K562 (cell line): ENCODE data around the gene USP24. TPM values are rescaled to one million over a fixed set of nuclear protein-coding genes. Genes with fewer than 3 reads are reported as not detected.
A peak's percentile ranks its signal among the peaks of the same experiment; 100 is the strongest.

ENCODE experiments used
- ATAC-seq: fragments of 200-7000 bp; cut with Tn5 transposase; 3 replicates; pipeline ENCODE4 v1.9.1; 2020; ENCODE audit warnings: moderate library complexity
- BruUV-seq: library from RNA; stranded (reverse); fragments of 400-500 nt; replicated peaks from 2 replicates; lab custom pipeline; 2021; lab: Mats Ljungman, UMichigan
- CTCF ChIA-PET: fragments of 300-600 bp; formaldehyde crosslinking; extraction: SDS; loops from one replicate; lab custom pipeline; 2021; ENCODE audit warnings: low intra/inter-chr PET ratio; lab: Yijun Ruan, JAX
- POLR2A ChIA-PET: fragments of 300-600, 350-650 bp; sonication (Branson Sonifier 250); formaldehyde crosslinking; extraction: SDS; loops from one replicate; lab custom pipeline; 2021; ENCODE audit warnings: antibody characterized with exemption, inconsistent platforms; lab: Yijun Ruan, JAX
- DNase-seq, 4 experiments: peaks; one replicate each; pipeline versions ENCODE4 v3.0.0 to v3.0.0-alpha.2; 2011 to 2018; ENCODE audit warnings: low spot score in 3 of 4, mixed read lengths in 3 of 4; ENCODE audit errors: extremely low read depth in 1 of 4
- FAIRE-seq: peaks from 2 replicates; lab custom pipeline; 2011; peaks lifted over from hg19 to GRCh38; lab: Jason Lieb, UNC
- H2AFZ ChIP-seq: 2 replicates; pipeline ENCODE4 v1.6.0; 2011; ENCODE audit warnings: low read depth, low read length, control low read depth, inconsistent platforms
- H3K27ac ChIP-seq: fragments of 200-600 bp; 3 replicates; pipeline ENCODE4 v1.8.0; 2011; ENCODE audit warnings: low read depth, mild to moderate bottlenecking, control low read depth, inconsistent platforms, low read length, moderate library complexity, mixed read lengths; ENCODE audit errors: extremely low read depth
- H3K27me3 ChIP-seq, 2 experiments: fragments of 300-600 bp in 1 of 2; 2 replicates in 1 of 2; 3 replicates in 1 of 2; pipeline versions ENCODE4 v1.6.0 to v1.8.0; 2011; ENCODE audit warnings: inconsistent platforms in 2 of 2, low read length in 2 of 2, mild to moderate bottlenecking in 1 of 2, mixed read lengths in 1 of 2, moderate library complexity in 1 of 2; ENCODE audit not compliant: control insufficient read depth in 2 of 2, insufficient read depth in 2 of 2
- H3K36me3 ChIP-seq: fragments of 300-600 bp; 3 replicates; pipeline ENCODE4 v1.8.0; 2011; ENCODE audit warnings: mild to moderate bottlenecking, low read length, inconsistent platforms; ENCODE audit not compliant: control insufficient read depth, insufficient read depth
- H3K4me1 ChIP-seq, 2 experiments: fragments of 200-600 bp in 1 of 2; replicated peaks in 1 of 2; 2 replicates in 1 of 2; 3 replicates in 1 of 2; pipeline versions ENCODE4 v1.5.1 to v1.8.0; 2011; ENCODE audit warnings: inconsistent platforms in 2 of 2, low read length in 2 of 2, mild to moderate bottlenecking in 1 of 2, mixed read lengths in 1 of 2, moderate library complexity in 1 of 2; ENCODE audit not compliant: control insufficient read depth in 2 of 2, insufficient read depth in 2 of 2
- H3K4me2 ChIP-seq: 2 replicates; pipeline ENCODE4 v1.6.1; 2011; ENCODE audit warnings: low read length, control low read depth, inconsistent platforms, mixed read lengths; ENCODE audit not compliant: insufficient read depth
- H3K4me3 ChIP-seq: fragments of 200-600 bp; sonication (generic), shearing (Covaris generic); 2 replicates; pipeline ENCODE4 v1.5.1; 2016; ENCODE audit warnings: control low read depth, inconsistent platforms
- H3K79me2 ChIP-seq: fragments of 200-600 bp; 3 replicates; pipeline ENCODE4 v1.8.0; 2011; ENCODE audit warnings: low read length, inconsistent platforms; ENCODE audit not compliant: control insufficient read depth, insufficient read depth
- H3K9ac ChIP-seq, 2 experiments: 2 replicates each; pipeline versions ENCODE4 v1.6.0 to v1.6.1; 2011; ENCODE audit warnings: low read depth in 2 of 2, low read length in 2 of 2, control low read depth in 1 of 2, inconsistent platforms in 1 of 2, mild to moderate bottlenecking in 1 of 2, mixed read lengths in 1 of 2; ENCODE audit not compliant: insufficient read depth in 1 of 2
- H3K9me1 ChIP-seq: one replicate; pipeline ENCODE4 v1.6.0; 2011; ENCODE audit warnings: inconsistent platforms, mild to moderate bottlenecking, low read length, moderate library complexity; ENCODE audit not compliant: control insufficient read depth, insufficient read depth
- H3K9me3 ChIP-seq: replicated peaks from 2 replicates; pipeline ENCODE4 v1.5.1; 2011; ENCODE audit warnings: low read depth, low read length, inconsistent platforms; ENCODE audit not compliant: control insufficient read depth, insufficient read depth
- H4K20me1 ChIP-seq: replicated peaks from 2 replicates; pipeline ENCODE4 v1.6.1; 2011; ENCODE audit warnings: low read length, inconsistent platforms, mixed read lengths; ENCODE audit not compliant: control insufficient read depth, insufficient read depth
- BRD4 ChIP-seq: fragments of 200-600 bp; sonication (generic); IDR thresholded peaks from 2 replicates; pipeline ENCODE4 v1.6.1; 2017; ENCODE audit warnings: inconsistent platforms
- CBX3 ChIP-seq, 2 experiments: IDR thresholded peaks; 1 replicate in 1 of 2; 2 replicates in 1 of 2; pipeline ENCODE4 v1.6.1; 2012; ENCODE audit warnings: inconsistent platforms in 2 of 2, low read length in 2 of 2, borderline replicate concordance in 1 of 2, control low read depth in 1 of 2
- CBX8 ChIP-seq: fragments of 200-600 bp; sonication (generic); IDR thresholded peaks from 2 replicates; pipeline ENCODE4 v1.6.1; 2012; ENCODE audit warnings: borderline replicate concordance, mixed run types, low read depth, mild to moderate bottlenecking, moderate library complexity, mixed read lengths, low read length, control low read depth, inconsistent platforms; ENCODE audit not compliant: poor library complexity, severe bottlenecking; ENCODE audit errors: extremely low read depth
- CREM ChIP-seq: IDR thresholded peaks from 2 replicates; pipeline ENCODE4 v1.6.1; 2014; ENCODE audit warnings: antibody characterized with exemption, low read depth
- EP400 ChIP-seq: fragments of 450-650 bp; IDR thresholded peaks from 2 replicates; pipeline ENCODE4 v1.6.1; 2017; ENCODE audit warnings: antibody characterized with exemption, mild to moderate bottlenecking, moderate library complexity
- HNRNPK ChIP-seq: fragments of 200-400 bp; formaldehyde crosslinking; IDR thresholded peaks from one replicate; pipeline ENCODE4 v1.6.1; 2018; ENCODE audit warnings: mild to moderate bottlenecking, low read depth, low read length; ENCODE audit not compliant: poor library complexity, severe bottlenecking
- JUND ChIP-seq, 2 experiments: IDR thresholded peaks; 2 replicates in 1 of 2; 3 replicates in 1 of 2; pipeline ENCODE4 v1.6.1; 2011; ENCODE audit warnings: borderline replicate concordance in 2 of 2, low read depth in 2 of 2, low read length in 2 of 2, improper control_type of control experiment in 1 of 2, missing biosample characterization in 1 of 2, missing genetic modification characterization in 1 of 2, missing genetic modification reagents in 1 of 2
- MAZ ChIP-seq, 2 experiments: fragments of 450-650 bp in 1 of 2; sonication (generic) in 1 of 2; formaldehyde crosslinking; IDR thresholded peaks in 1 of 2; conservative IDR thresholded peaks in 1 of 2; 2 replicates each; pipeline versions ENCODE4 v1.4.0 to v1.5.0; 2020; ENCODE audit warnings: mild to moderate bottlenecking in 1 of 2, missing genetic modification reagents in 1 of 2
- PHF8 ChIP-seq: fragments of 200-600 bp; sonication (generic); IDR thresholded peaks from 2 replicates; pipeline ENCODE4 v1.6.1; 2012; ENCODE audit warnings: mixed run types, mild to moderate bottlenecking, inconsistent platforms, low read length, moderate library complexity, borderline replicate concordance
- PYGO2 ChIP-seq: fragments of 450-650 bp; IDR thresholded peaks from 2 replicates; pipeline ENCODE4 v1.6.1; 2016; ENCODE audit warnings: mild to moderate bottlenecking, missing genetic modification characterization, moderate library complexity, missing compliant biosample characterization
- STAT5A ChIP-seq: IDR thresholded peaks from 2 replicates; pipeline ENCODE4 v1.6.1; 2012; ENCODE audit warnings: low read length, inconsistent platforms, borderline replicate concordance
- TBL1XR1 ChIP-seq, 2 experiments: IDR thresholded peaks; 2 replicates each; pipeline ENCODE4 v1.6.1; 2012; ENCODE audit warnings: improper control_type of control experiment in 2 of 2, low read length in 2 of 2, mild to moderate bottlenecking in 1 of 2
- ZEB2 ChIP-seq: fragments of 450-650 bp; IDR thresholded peaks from 2 replicates; pipeline ENCODE4 v1.6.1; 2016
- ZNF311 ChIP-seq: fragments of 250-450 bp; sonication (Bioruptor Pico); IDR thresholded peaks from 2 replicates; pipeline ENCODE4 v1.4.0; 2020; ENCODE audit warnings: mild to moderate bottlenecking, moderate library complexity
- ZNF589 ChIP-seq: fragments of 200-800 bp; sonication (Bioruptor generic); IDR thresholded peaks from 2 replicates; pipeline ENCODE4 v1.6.1; 2016; ENCODE audit warnings: low read depth, missing genetic modification characterization, missing compliant biosample characterization
- WGBS: fragments of 100-300 bp; shearing (Covaris generic); methylation state at CpG from one replicate; pipeline ENCODE4 v1.1.6; 2016; ENCODE audit warnings: low coverage, mixed read lengths; ENCODE audit not compliant: insufficient coverage; ENCODE audit errors: missing lambda C conversion rate; 5-methylcytosine and 5-hydroxymethylcytosine counted together
- in situ Hi-C: fragments of 300-500 bp; cut with MboI; formaldehyde crosslinking; loops from 4 replicates; pipeline ENCODE4 v1.15.0; 2018; ENCODE audit warnings: inconsistent platforms, mixed read lengths
- intact Hi-C: fragments of 100-400 bp; cut with micrococcal nuclease; formaldehyde crosslinking; loops from 2 replicates; pipeline ENCODE4 v1.14.2; 2022
- polyA plus RNA-seq, 8 experiments: library from polyadenylated mRNA; depleted of rRNA in 4 of 8; stranded (reverse) in 5 of 8; unstranded in 3 of 8; fragments of >200 nt; fragmentation: Nextera tagmentation in 2 of 8; fragmentation: Illumina TruSeq in 1 of 8; extraction: Ambion mirVana in 2 of 8; extraction: Trizol in 1 of 8; gene quantifications; 2 replicates each; pipeline versions ENCODE4 v1.2.1 to v1.2.3, GENCODE V29; 2011 to 2014; ENCODE audit warnings: inconsistent platforms in 1 of 8, missing spikeins in 1 of 8
- total RNA-seq, 7 experiments: library from RNA; depleted of rRNA in 6 of 7; stranded (reverse); fragments of >200 nt in 6 of 7; fragmentation: Illumina TruSeq in 2 of 7; extraction: Trizol in 2 of 7; gene quantifications; 2 replicates each; pipeline versions ENCODE4 v1.2.1 to v1.2.3, GENCODE V29; 2011 to 2021; ENCODE audit warnings: low replicate concordance in 1 of 7
- TF ChIP-seq, protein P1 (sequence below): sonication (generic); formaldehyde crosslinking; IDR thresholded peaks from 2 replicates; pipeline ENCODE4 v1.8.0; 2022; ENCODE audit warnings: mild to moderate bottlenecking, missing genetic modification reagents
- TF ChIP-seq, protein P2 (sequence below): fragments of 200-400 bp; formaldehyde crosslinking; IDR thresholded peaks from 2 replicates; pipeline ENCODE4 v1.6.1; 2017; ENCODE audit warnings: mild to moderate bottlenecking, low read depth, low read length, moderate library complexity

USP24 gene
- total and polyA plus RNA-seq, 9 of the 15 experiments (the other 6 are each of a cell fraction or from before 2014, with no cell fraction given) = 7.7 to 62.6 (median 36.8) TPM

DNA sequence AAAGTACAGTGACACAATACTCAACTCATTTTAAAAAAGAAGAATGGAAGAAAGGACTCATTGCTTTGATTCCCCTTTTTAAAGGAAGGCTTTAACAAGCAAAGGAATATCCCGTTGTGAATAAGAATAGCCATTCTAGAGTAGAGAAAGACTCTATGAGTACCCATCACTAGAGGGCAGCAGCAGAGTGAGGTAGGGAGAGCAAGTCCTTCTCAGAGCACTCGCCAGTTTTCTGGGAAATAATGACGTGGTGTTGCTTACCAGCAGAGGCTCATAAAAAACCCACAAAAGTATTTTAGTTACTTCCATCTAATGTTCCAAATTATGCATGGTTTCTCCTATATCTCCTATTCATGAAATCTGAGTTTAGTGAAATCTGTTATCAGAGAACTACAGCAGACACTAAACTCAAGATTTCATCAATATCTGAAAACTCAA, 74.6 kb downstream of the USP24 start:
- Histone ChIP-seq H3K4me2 (no peak overlapping the region), H3K4me1 (peaks cover 0 to 6% of the 10 kb centered on the region in 2 experiments; a peak in 2 of 5 replicates), H3K27me3 (no peaks in the 10 kb centered on the region), H3K9me1 (no peaks in the 10 kb centered on the region), H3K4me3 (no peak overlapping the region), H3K27ac (no peak overlapping the region; the same call in 2 of the 3 replicates), H3K79me2 (no peaks in the 10 kb centered on the region), H3K9me3 (no peaks in the 10 kb centered on the region), H3K9ac (no peak overlapping the region), H4K20me1 (no peaks in the 10 kb centered on the region), H2AFZ (no peak overlapping the region), H3K36me3 (peaks cover 99% of the 10 kb centered on the region)
- ChIA-PET POLR2A (no interaction called here), CTCF (interaction anchor here (0.6 to 3.3 kb wide), 3 partner anchors 136 to 194 kb away, joined by 3 to 44 read pairs (median 4); no protein-coding TSS in a partner anchor)
- ATAC-seq = peak; percentile 98
- DNase-seq = peak; percentile 73 to 89 (median 77)
- no TSS peak for BruUV-seq
- FAIRE-seq = peak; percentile 89
- 5% methylated on average over 3 of the region's 3 CpGs for WGBS
- in situ Hi-C loops = loop anchor here (5.0 to 25.0 kb wide), 2 partner anchors 137 to 1447 kb away; partner anchors contain the start of gene PLPP3
- intact Hi-C loops = loop anchor here (1.0 to 2.0 kb wide), 4 partner anchors 72 to 198 kb away; no protein-coding TSS in a partner anchor
- peak; percentile 75; the same call in 1 of the 2 replicates for TF ChIP-seq JUND (IDR thresholded peaks at IDR 0.05; ENCODE audit: borderline replicate concordance, low read depth, low read length)
- TF ChIP-seq JUND (tag; IDR thresholded peaks at IDR 0.05; ENCODE audit: borderline replicate concordance, low read depth, low read length) = peak; percentile 80; the same call in 2 of the 3 replicates
- peak in 1 of 2 experiments; percentile 42; a peak in 1 of 4 replicates for TF ChIP-seq TBL1XR1 (IDR thresholded peaks at IDR 0.05; ENCODE audit: low read length in 2 of 2)
- peak; percentile 85 for TF ChIP-seq STAT5A
- TF ChIP-seq PYGO2 = no peak; the same call in 1 of the 2 replicates
- TF ChIP-seq ZNF589 (CRISPR knock-in tag) = peak; percentile 47; the same call in 1 of the 2 replicates
- TF ChIP-seq CBX3 (IDR thresholded peaks at IDR 0.05; ENCODE audit: borderline replicate concordance in 1 of 2, low read length in 2 of 2) = no peak
- peak in 1 of 2 experiments; percentile 42; a peak in 1 of 4 replicates for TF ChIP-seq MAZ (CRISPR knock-in tag; conservative IDR thresholded peaks at IDR 0.05 in 1 of 2, IDR thresholded peaks at IDR 0.05 in 1 of 2)
- TF ChIP-seq ZNF311 (CRISPR knock-in tag) = no peak
- TF ChIP-seq EP400 = peak; percentile 22
- TF ChIP-seq, protein P1, sequence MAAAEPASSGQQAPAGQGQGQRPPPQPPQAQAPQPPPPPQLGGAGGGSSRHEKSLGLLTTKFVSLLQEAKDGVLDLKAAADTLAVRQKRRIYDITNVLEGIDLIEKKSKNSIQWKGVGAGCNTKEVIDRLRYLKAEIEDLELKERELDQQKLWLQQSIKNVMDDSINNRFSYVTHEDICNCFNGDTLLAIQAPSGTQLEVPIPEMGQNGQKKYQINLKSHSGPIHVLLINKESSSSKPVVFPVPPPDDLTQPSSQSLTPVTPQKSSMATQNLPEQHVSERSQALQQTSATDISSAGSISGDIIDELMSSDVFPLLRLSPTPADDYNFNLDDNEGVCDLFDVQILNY (CRISPR knock-in tag) = no peak
- no peak for TF ChIP-seq BRD4
- TF ChIP-seq, protein P2, sequence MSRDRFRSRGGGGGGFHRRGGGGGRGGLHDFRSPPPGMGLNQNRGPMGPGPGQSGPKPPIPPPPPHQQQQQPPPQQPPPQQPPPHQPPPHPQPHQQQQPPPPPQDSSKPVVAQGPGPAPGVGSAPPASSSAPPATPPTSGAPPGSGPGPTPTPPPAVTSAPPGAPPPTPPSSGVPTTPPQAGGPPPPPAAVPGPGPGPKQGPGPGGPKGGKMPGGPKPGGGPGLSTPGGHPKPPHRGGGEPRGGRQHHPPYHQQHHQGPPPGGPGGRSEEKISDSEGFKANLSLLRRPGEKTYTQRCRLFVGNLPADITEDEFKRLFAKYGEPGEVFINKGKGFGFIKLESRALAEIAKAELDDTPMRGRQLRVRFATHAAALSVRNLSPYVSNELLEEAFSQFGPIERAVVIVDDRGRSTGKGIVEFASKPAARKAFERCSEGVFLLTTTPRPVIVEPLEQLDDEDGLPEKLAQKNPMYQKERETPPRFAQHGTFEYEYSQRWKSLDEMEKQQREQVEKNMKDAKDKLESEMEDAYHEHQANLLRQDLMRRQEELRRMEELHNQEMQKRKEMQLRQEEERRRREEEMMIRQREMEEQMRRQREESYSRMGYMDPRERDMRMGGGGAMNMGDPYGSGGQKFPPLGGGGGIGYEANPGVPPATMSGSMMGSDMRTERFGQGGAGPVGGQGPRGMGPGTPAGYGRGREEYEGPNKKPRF = no peak
- no peak for TF ChIP-seq CBX8
- TF ChIP-seq CREM = peak; percentile 82
- TF ChIP-seq ZEB2 = no peak
- TF ChIP-seq HNRNPK = no peak
- TF ChIP-seq PHF8 = no peak
